Spleen (tissue), 11 donors: ENCODE data around the gene CPA5. TPM values are rescaled to one million over a fixed set of nuclear protein-coding genes. Genes with fewer than 3 reads are reported as not detected.
A peak's percentile ranks its signal among the peaks of the same experiment; 100 is the strongest.

Experiments
- DNase-seq: peaks from one replicate; pipeline ENCODE4 v3.0.0-alpha.2; 2020
- H3K27ac ChIP-seq, 8 donors: fragments of 200-600 bp; sonication (generic) in 7 of 8; 1 replicate in 4 of 8; 2 replicates in 4 of 8; pipeline versions ENCODE4 v1.5.0 to v1.8.0; 2016 to 2021; ENCODE audit warnings: inconsistent platforms in 4 of 8, mild to moderate bottlenecking in 4 of 8, moderate library complexity in 1 of 8
- H3K27me3 ChIP-seq, 7 donors: fragments of 200-600 bp; sonication (generic) in 6 of 7; replicated peaks in 1 of 7; 1 replicate in 4 of 7; 2 replicates in 3 of 7; pipeline versions ENCODE4 v1.5.0 to v1.8.0; 2016 to 2021; ENCODE audit warnings: inconsistent platforms in 3 of 7, mild to moderate bottlenecking in 1 of 7
- H3K36me3 ChIP-seq, 6 donors: fragments of 200-600 bp; sonication (generic) in 5 of 6; 1 replicate in 4 of 6; 2 replicates in 2 of 6; pipeline versions ENCODE4 v1.5.0 to v1.8.0; 2016 to 2021; ENCODE audit warnings: inconsistent platforms in 2 of 6
- H3K4me1 ChIP-seq, 6 donors: fragments of 200-600 bp; sonication (generic) in 5 of 6; 1 replicate in 3 of 6; 2 replicates in 3 of 6; pipeline versions ENCODE4 v1.5.0 to v1.8.0; 2016 to 2021; ENCODE audit warnings: inconsistent platforms in 3 of 6
- H3K4me3 ChIP-seq, 8 donors: fragments of 200-600 bp; sonication (generic) in 7 of 8; 1 replicate in 4 of 8; 2 replicates in 4 of 8; pipeline versions ENCODE4 v1.5.0 to v1.8.0; 2016 to 2021; ENCODE audit warnings: inconsistent platforms in 4 of 8, mild to moderate bottlenecking in 4 of 8, moderate library complexity in 2 of 8
- H3K9me3 ChIP-seq, 8 donors: fragments of 200-600 bp; sonication (generic) in 7 of 8; 1 replicate in 4 of 8; 2 replicates in 4 of 8; pipeline versions ENCODE4 v1.5.0 to v1.8.0; 2016 to 2021; ENCODE audit warnings: inconsistent platforms in 4 of 8
- CTCF ChIP-seq, 11 experiments: fragments of 200-600 bp in 7 of 11; fragments of 450-650 bp in 4 of 11; sonication (generic) in 4 of 11; IDR thresholded peaks in 8 of 11; conservative IDR thresholded peaks in 3 of 11; 1 replicate in 7 of 11; 2 replicates in 4 of 11; pipeline versions ENCODE4 v1.4.0 to v1.8.0; 2016 to 2021; ENCODE audit warnings: antibody characterized with exemption in 11 of 11, inconsistent platforms in 4 of 11, mild to moderate bottlenecking in 1 of 11
- POLR2A ChIP-seq, 3 donors: fragments of 450-650 bp; IDR thresholded peaks; one replicate each; pipeline ENCODE4 v1.5.1; 2017; ENCODE audit warnings: antibody characterized with exemption in 3 of 3, mild to moderate bottlenecking in 1 of 3
- POLR2AphosphoS5 ChIP-seq, 3 donors: sonication (generic); formaldehyde crosslinking; IDR thresholded peaks; one replicate each; pipeline ENCODE4 v1.5.1; 2017; ENCODE audit warnings: antibody characterized with exemption in 3 of 3
- WGBS, 5 donors: extraction: QIAGEN DNeasy Blood & Tissue Kit in 3 of 5; methylation state at CpG; one replicate each; pipeline versions ENCODE4 v1.1.5 to v1.1.7; 2013 to 2018; 5-methylcytosine and 5-hydroxymethylcytosine counted together
- intact Hi-C: fragments of 100-400 bp; cut with DNase I; formaldehyde crosslinking; loops from one replicate; pipeline ENCODE4 v1.15.0; 2023; ENCODE audit warnings: low total_unique reads
- polyA plus RNA-seq, 3 donors: library from polyadenylated mRNA; stranded (reverse); fragments of 200-250 nt; gene quantifications; one replicate each; pipeline ENCODE4 v1.2.1, GENCODE V29; 2013
- total RNA-seq, 7 donors: library from RNA; depleted of rRNA in 3 of 7; stranded (reverse); fragments of >200 nt in 3 of 7; fragmentation: NEBNext Ultra II Directional in 4 of 7; extraction: Animal tissue kit (Norgen Biotek cat#: 25700) in 4 of 7; gene quantifications; one replicate each; pipeline versions ENCODE4 v1.1.0 to v1.2.1, GENCODE V29; 2016 to 2021
- donor health status: healthy with polysubstance abuse.
- donor health status: DM: no; HTN: no; CAD: no; lungs with moderate emphysema.
- donor health status: DM: no; HTN: no; CAD: no.
- donor health status: Bipolar disorder and iron deficiency.
- donor health status: healthy.
- donor health status: DM: no; HTN: no; CAD: no.
- donor health status: DM: yes; HTN: yes; CAD: no.

CPA5 gene
- total and polyA plus RNA-seq, 10 donors = 0.26 to 3.6 (median 0.45) TPM; not detected in 6

- Histone ChIP-seq H3K4me1 (peaks cover 0 to 25% (median 8%) of the 10 kb centered on the region in 6 donors), H3K9me3 (peaks cover 0 to 24% (median 15%) of the 10 kb centered on the region in 8 donors), H3K36me3 (no peaks in the 10 kb centered on the region), H3K27ac (peak overlapping the region; percentile 36 to 67 (median 55)), H3K4me3 (no peak overlapping the region), H3K27me3 (no peaks in the 10 kb centered on the region)
- 57 to 70% (median 64%) methylated on average over 9 of the region's 9 CpGs for WGBS, 5 donors
- intact Hi-C loops = no loop called here
- TF ChIP-seq POLR2AphosphoS5 (IDR thresholded peaks at IDR 0.05) = peak in 1 of 3 donors; percentile 53
- TF ChIP-seq CTCF (IDR thresholded peaks at IDR 0.05 in 8 of 11, conservative IDR thresholded peaks at IDR 0.05 in 3 of 11) = no peak
- TF ChIP-seq POLR2A (IDR thresholded peaks at IDR 0.05) = no peak
- DNase-seq = no peak
Observed at GRCh38 chr7:130356121-130356875, 11.7 kb downstream of the CPA5 start.

- Histone ChIP-seq H3K27ac (peak overlapping the region; percentile 36 to 67 (median 55)), H3K9me3 (peaks cover 0 to 24% (median 15%) of the 10 kb centered on the region in 8 donors), H3K4me3 (no peak overlapping the region), H3K36me3 (no peaks in the 10 kb centered on the region), H3K27me3 (no peaks in the 10 kb centered on the region), H3K4me1 (peaks cover 0 to 18% (median 4%) of the 10 kb centered on the region in 6 donors)
- intact Hi-C loops = no loop called here
- 72 to 86% (median 82%) methylated on average over 16 of the region's 16 CpGs for WGBS, 5 donors
- no peak for TF ChIP-seq POLR2A (IDR thresholded peaks at IDR 0.05)
- no peak for DNase-seq
Observed at GRCh38 chr7:130356876-130357611, 12.4 kb downstream of the CPA5 start.

- Histone ChIP-seq H3K27ac (no peak overlapping the region), H3K4me1 (peaks cover 0 to 8% (median 0%) of the 10 kb centered on the region in 6 donors), H3K4me3 (no peak overlapping the region), H3K9me3 (peaks cover 0 to 24% (median 15%) of the 10 kb centered on the region in 8 donors), H3K27me3 (no peaks in the 10 kb centered on the region), H3K36me3 (no peaks in the 10 kb centered on the region)
- intact Hi-C loops = no loop called here
- TF ChIP-seq POLR2A (IDR thresholded peaks at IDR 0.05) (no peak), CTCF (IDR thresholded peaks at IDR 0.05 in 8 of 11, conservative IDR thresholded peaks at IDR 0.05 in 3 of 11) (no peak), POLR2AphosphoS5 (IDR thresholded peaks at IDR 0.05) (no peak)
- DNase-seq = no peak
- 88 to 98% (median 94%) methylated on average over 4 of the region's 4 CpGs for WGBS, 5 donors
Observed at GRCh38 chr7:130358471-130358870, 13.9 kb downstream of the CPA5 start.

- intact Hi-C loops = no loop called here
- Histone ChIP-seq H3K36me3 (no peaks in the 10 kb centered on the region), H3K4me1 (peaks cover 0 to 8% (median 0%) of the 10 kb centered on the region in 6 donors), H3K4me3 (no peak overlapping the region), H3K27me3 (no peaks in the 10 kb centered on the region), H3K27ac (no peak overlapping the region), H3K9me3 (peaks cover 0 to 24% (median 15%) of the 10 kb centered on the region in 8 donors)
- no peak for DNase-seq
- no peak for TF ChIP-seq POLR2AphosphoS5 (IDR thresholded peaks at IDR 0.05)
- no peak for TF ChIP-seq CTCF (IDR thresholded peaks at IDR 0.05 in 8 of 11, conservative IDR thresholded peaks at IDR 0.05 in 3 of 11)
- 80 to 94% (median 89%) methylated on average over 1 to 5 of the region's 5 CpGs for WGBS, 5 donors
Observed at GRCh38 chr7:130359276-130359857, 14.8 kb downstream of the CPA5 start.
